ENCODE measurements around the gene KIF11. TPM values are rescaled to one million over a fixed set of nuclear protein-coding genes. Genes with fewer than 3 reads are reported as not detected.

Gene KIF11
- total and polyA plus RNA-seq, 2 of the 13 experiments (the other 11 are each of a cell fraction or from before 2014, with no cell fraction given) = 8.7 to 38.4 TPM

DNA sequence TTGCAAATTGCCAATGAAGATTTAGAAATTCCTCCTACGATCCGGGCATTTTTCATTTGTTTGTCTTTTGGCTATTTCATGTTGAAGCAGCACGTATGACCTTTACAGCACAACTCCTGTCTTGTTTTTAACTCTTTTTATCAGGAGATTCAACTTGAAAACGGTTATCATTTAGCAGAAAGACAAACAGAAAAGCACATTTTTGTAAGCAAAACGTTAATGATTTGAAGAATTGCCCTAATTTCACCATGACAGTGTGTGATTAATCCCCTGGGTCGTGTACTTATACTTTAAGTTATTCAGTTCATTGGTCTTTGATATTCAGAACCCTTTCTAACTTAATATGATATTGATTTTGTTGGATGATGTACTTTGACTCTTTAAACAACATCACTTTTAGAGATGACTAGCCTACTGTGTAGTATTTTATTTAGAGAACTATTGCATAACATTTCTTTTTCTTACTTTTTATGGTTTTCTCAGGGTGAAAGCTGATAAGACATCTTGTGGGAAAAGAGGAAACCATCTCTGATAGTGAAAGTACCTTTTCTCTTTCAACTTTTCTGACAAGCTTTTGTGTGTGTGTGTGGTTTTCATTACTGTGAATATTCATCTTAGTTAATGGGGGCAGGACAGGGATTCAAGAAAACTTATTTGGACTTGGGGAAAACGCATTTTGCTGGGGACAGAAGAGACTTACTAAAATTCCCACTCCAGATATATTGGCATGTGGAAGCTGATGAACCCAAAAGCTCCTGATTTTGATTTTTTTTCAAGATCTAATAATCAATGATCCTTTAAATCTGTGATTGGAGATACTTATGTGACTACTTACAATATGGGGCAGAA lies 105.0 kb downstream of the KIF11 start (continued):
- TF ChIP-seq SIN3A (IDR thresholded peaks at IDR 0.05; ENCODE audit: borderline replicate concordance, low read depth, low read length) (peak; percentile 38; the same call in 1 of the 2 replicates), PHF21A (CRISPR knock-in tag; IDR thresholded peaks at IDR 0.05) (peak; percentile 71), ZNF674 (CRISPR knock-in tag; IDR thresholded peaks at IDR 0.05; ENCODE audit: low read depth) (no peak), KMT2B (CRISPR knock-in tag; IDR thresholded peaks at IDR 0.05) (no peak), IKZF1 (IDR thresholded peaks at IDR 0.05) (no peak), ZNF460 (CRISPR knock-in tag; IDR thresholded peaks at IDR 0.05; ENCODE audit: borderline replicate concordance) (no peak), SIX4 (CRISPR knock-in tag; IDR thresholded peaks at IDR 0.05) (peak; percentile 56; the same call in 1 of the 2 replicates), TCF7 (IDR thresholded peaks at IDR 0.05; ENCODE audit: low read depth) (peak; percentile 92), FOXP1 (IDR thresholded peaks at IDR 0.05) (no peak), FOXP1 (CRISPR knock-in tag; IDR thresholded peaks at IDR 0.05) (peak; percentile 89), NR2F6 (IDR thresholded peaks at IDR 0.05) (peak; percentile 96), NR2F6 (CRISPR knock-in tag; IDR thresholded peaks at IDR 0.05) (peak; percentile 89), RORA (CRISPR knock-in tag; IDR thresholded peaks at IDR 0.05) (peak; percentile 97; the same call in 1 of the 2 replicates), MXD4 (CRISPR knock-in tag; IDR thresholded peaks at IDR 0.05) (0 out of 2 replicates have a peak, but pooled peaks have one; percentile 35), MED1 (CRISPR knock-in tag; IDR thresholded peaks at IDR 0.05) (peak; percentile 93), KLF13 (CRISPR knock-in tag; IDR thresholded peaks at IDR 0.05) (no peak), ZNF333 (CRISPR knock-in tag; IDR thresholded peaks at IDR 0.05; ENCODE audit: borderline replicate concordance) (no peak), ZNF790 (CRISPR knock-in tag; IDR thresholded peaks at IDR 0.05; ENCODE audit: borderline replicate concordance) (no peak), FIP1L1 (IDR thresholded peaks at IDR 0.05; ENCODE audit: borderline replicate concordance, insufficient read depth, low read depth, low read length) (no peak), ZNF207 (IDR thresholded peaks at IDR 0.05; ENCODE audit: borderline replicate concordance) (no peak), GABPA (IDR thresholded peaks at IDR 0.05; ENCODE audit: low read depth, low read length) (no peak), GABPA (CRISPR knock-in tag; IDR thresholded peaks at IDR 0.05; ENCODE audit: low read depth) (peak; percentile 43), KLF16 (CRISPR knock-in tag; IDR thresholded peaks at IDR 0.05) (peak in 1 of 2 experiments; percentile 43; a peak in 1 of 4 replicates), NFKBIZ (CRISPR knock-in tag; IDR thresholded peaks at IDR 0.05) (peak; percentile 76; the same call in 1 of the 2 replicates)
- TF ChIP-seq, protein P1, sequence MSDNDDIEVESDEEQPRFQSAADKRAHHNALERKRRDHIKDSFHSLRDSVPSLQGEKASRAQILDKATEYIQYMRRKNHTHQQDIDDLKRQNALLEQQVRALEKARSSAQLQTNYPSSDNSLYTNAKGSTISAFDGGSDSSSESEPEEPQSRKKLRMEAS (IDR thresholded peaks at IDR 0.05) = 0 out of 2 replicates have a peak, but pooled peaks have one; percentile 43
- TF ChIP-seq, protein P2, sequence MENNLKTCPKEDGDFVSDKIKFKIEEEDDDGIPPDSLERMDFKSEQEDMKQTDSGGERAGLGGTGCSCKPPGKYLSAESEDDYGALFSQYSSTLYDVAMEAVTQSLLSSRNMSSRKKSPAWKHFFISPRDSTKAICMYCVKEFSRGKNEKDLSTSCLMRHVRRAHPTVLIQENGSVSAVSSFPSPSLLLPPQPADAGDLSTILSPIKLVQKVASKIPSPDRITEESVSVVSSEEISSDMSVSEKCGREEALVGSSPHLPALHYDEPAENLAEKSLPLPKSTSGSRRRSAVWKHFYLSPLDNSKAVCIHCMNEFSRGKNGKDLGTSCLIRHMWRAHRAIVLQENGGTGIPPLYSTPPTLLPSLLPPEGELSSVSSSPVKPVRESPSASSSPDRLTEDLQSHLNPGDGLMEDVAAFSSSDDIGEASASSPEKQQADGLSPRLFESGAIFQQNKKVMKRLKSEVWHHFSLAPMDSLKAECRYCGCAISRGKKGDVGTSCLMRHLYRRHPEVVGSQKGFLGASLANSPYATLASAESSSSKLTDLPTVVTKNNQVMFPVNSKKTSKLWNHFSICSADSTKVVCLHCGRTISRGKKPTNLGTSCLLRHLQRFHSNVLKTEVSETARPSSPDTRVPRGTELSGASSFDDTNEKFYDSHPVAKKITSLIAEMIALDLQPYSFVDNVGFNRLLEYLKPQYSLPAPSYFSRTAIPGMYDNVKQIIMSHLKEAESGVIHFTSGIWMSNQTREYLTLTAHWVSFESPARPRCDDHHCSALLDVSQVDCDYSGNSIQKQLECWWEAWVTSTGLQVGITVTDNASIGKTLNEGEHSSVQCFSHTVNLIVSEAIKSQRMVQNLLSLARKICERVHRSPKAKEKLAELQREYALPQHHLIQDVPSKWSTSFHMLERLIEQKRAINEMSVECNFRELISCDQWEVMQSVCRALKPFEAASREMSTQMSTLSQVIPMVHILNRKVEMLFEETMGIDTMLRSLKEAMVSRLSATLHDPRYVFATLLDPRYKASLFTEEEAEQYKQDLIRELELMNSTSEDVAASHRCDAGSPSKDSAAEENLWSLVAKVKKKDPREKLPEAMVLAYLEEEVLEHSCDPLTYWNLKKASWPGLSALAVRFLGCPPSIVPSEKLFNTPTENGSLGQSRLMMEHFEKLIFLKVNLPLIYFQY (CRISPR knock-in tag; IDR thresholded peaks at IDR 0.05; ENCODE audit: borderline replicate concordance) = peak; percentile 23; the same call in 1 of the 2 replicates
- TF ChIP-seq, protein P3, sequence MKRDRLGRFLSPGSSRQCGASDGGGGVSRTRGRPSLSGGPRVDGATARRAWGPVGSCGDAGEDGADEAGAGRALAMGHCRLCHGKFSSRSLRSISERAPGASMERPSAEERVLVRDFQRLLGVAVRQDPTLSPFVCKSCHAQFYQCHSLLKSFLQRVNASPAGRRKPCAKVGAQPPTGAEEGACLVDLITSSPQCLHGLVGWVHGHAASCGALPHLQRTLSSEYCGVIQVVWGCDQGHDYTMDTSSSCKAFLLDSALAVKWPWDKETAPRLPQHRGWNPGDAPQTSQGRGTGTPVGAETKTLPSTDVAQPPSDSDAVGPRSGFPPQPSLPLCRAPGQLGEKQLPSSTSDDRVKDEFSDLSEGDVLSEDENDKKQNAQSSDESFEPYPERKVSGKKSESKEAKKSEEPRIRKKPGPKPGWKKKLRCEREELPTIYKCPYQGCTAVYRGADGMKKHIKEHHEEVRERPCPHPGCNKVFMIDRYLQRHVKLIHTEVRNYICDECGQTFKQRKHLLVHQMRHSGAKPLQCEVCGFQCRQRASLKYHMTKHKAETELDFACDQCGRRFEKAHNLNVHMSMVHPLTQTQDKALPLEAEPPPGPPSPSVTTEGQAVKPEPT (CRISPR knock-in tag; IDR thresholded peaks at IDR 0.05; ENCODE audit: low read depth) = no peak

Measured in HepG2 (cell line).